NCI-H2196 treated with DMSO at 0.1 percent for 48 hours (cell line): ENCODE data around the gene VPS18.

Experiments used
- DNase-seq: peaks from one replicate; lab custom pipeline; 2025; ENCODE audit not compliant: unreplicated experiment; lab: John Stamatoyannopoulos, UW

The VPS18 gene

GRCh38 chr15:40934457-40934856 is 40.2 kb downstream of the VPS18 start:
- no peak for DNase-seq

DNA sequence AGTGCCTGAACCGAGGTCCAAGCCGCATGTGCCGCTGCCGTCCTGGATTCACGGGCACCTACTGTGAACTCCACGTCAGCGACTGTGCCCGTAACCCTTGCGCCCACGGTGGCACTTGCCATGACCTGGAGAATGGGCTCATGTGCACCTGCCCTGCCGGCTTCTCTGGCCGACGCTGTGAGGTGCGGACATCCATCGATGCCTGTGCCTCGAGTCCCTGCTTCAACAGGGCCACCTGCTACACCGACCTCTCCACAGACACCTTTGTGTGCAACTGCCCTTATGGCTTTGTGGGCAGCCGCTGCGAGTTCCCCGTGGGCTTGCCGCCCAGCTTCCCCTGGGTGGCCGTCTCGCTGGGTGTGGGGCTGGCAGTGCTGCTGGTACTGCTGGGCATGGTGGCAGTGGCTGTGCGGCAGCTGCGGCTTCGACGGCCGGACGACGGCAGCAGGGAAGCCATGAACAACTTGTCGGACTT is 42.0 kb downstream of the VPS18 start:
- DNase-seq = no peak

GRCh38 chr15:40936709-40937666 is 42.7 kb downstream of the VPS18 start:
- no peak for DNase-seq

GRCh38 chr15:40937762-40938535 is 43.7 kb downstream of the VPS18 start:
- peak; percentile 8 for DNase-seq

- DNase-seq = no peak
Measured at GRCh38 chr15:40938536-40938870, 44.3 kb downstream of the VPS18 start.

GRCh38 chr15:40940296-40940801 is 46.1 kb downstream of the VPS18 start:
- DNase-seq = no peak

GRCh38 chr15:40941068-40941527 is 46.8 kb downstream of the VPS18 start:
- no peak for DNase-seq

DNA sequence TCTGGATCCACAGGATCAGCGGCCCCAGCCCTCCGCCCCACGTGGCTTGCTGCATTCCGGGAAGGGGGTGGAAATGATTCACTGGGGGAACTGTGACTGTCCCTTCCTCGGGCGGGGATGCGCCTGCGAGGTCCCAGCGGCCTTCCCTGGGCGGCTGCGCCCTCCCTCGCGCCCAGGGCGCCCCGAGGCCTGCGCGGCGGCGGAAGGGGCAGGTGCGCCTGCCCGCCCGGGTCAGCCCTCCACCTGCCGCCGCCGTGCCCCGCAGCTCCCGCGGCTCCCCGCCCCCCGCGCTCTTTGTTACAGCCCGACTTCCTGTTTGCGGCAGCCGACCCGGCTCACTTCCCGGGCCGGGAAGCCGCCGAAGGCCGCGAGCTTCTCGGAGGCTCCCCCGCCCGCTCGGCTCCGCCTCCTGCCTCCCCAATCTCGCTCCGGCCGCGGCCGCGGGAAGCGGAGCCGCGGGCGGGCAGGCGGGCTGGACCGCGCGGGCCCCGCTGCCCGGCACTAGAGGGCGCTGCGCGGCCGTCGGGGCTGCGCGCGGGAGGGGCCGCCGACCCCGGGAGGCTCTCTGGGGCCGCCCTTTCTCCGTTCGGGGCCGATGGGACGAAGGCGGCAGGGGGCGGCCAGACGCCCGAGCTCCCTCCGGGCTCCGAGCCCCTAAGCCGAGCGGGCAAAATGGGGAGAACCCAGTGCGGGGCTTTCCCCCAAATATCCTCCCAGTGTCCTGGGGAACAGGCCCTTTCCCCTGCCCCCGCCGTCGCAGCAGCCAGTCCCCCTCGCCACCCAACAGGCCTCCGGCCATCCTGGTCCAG is 47.5 kb downstream of the VPS18 start:
- DNase-seq = peak; percentile 38

- no peak for DNase-seq
Measured at GRCh38 chr15:40942337-40942854, 48.1 kb downstream of the VPS18 start.

DNA sequence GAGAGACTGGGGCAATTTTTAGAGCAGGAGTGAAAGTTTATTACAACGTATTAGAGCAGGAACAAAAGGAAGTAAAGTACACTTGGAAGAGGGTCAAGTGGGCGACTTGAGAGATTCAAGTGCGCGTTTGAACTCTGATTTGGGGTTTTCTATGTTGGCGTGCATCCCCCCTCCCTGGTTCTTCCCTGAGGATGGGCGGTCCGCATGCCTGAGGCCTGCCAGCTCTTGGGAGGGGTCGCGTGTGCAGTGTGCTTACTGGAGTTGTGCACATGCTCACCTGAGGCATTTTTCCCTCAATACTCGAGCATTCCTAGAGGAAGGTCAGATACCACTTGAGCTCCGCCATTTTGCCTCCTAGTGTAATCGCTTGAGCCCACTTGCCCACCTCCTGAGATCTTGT is 48.6 kb downstream of the VPS18 start:
- no peak for DNase-seq

GRCh38 chr15:40943764-40944365 is 49.6 kb downstream of the VPS18 start:
- DNase-seq = no peak

DNA sequence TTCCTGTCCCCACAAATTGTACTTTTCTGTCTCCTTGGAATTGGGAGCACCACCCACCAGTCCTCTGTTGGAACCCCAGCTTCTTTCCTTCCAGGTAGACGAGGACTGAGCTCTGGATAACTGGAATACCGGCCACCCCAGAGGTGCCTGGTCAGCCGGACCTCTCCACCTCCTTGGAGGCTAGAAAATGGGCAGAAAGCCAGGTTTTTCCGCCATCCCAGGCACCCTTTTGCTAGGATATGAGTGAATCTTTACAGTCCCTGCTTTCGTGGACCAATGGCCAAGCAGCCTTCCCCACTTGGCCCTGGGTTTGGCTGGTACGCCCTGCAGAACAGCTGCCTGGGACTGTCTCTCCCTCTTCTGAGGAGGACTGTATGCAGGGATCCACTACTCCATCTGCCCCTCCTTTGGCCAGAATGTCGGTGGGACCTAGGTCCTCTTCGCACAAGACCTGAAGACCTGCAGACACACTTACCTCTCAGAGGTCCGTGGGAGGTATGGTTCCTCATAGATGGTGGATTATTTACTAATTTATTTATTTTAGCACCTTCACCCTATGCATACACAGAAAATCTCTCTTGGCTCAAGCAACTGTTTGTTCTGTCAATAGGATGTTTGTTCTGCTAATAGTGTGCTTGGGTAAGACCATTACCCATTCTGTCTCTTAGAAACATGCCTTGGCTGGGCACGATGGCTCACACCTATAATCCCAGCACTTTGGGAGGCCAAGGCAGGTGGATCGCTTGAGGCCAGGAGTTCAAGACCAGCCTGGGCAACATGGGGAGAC is 50.5 kb downstream of the VPS18 start:
- no peak for DNase-seq

GRCh38 chr15:40948706-40949473 is 54.6 kb downstream of the VPS18 start:
- no peak for DNase-seq

GRCh38 chr15:40949756-40950207 is 55.5 kb downstream of the VPS18 start:
- DNase-seq = no peak

DNA sequence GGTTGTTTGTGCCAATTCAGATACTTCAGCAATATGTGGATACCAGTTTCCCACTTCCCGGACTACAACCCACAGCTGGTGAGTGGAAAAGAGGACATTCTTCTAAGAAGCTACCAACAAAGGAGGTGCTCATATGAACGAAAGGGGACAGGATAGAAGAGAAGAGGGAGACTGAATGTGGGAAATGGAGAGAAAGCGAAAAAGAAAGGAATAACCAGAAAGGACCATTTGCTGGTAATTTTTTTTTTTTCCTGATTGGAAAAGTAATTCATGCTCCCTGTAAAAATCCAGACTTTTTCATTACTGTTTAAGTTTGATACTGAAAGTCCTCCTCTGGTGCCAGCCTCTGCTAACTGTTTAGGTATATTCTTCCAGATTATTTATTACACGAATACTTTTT is 57.5 kb downstream of the VPS18 start:
- DNase-seq = no peak

- no peak for DNase-seq
Measured at GRCh38 chr15:40952301-40952900, 58.2 kb downstream of the VPS18 start.

- DNase-seq = peak; percentile 65
Measured at GRCh38 chr15:40952901-40953712, 58.9 kb downstream of the VPS18 start, which contains the start of gene CHAC1. CHAC1 (plus strand) TSS chr15:40953471; CDS start chr15:40953584, 113 bp downstream.
